ENCODE measurements around the gene LRP10.

DNA sequence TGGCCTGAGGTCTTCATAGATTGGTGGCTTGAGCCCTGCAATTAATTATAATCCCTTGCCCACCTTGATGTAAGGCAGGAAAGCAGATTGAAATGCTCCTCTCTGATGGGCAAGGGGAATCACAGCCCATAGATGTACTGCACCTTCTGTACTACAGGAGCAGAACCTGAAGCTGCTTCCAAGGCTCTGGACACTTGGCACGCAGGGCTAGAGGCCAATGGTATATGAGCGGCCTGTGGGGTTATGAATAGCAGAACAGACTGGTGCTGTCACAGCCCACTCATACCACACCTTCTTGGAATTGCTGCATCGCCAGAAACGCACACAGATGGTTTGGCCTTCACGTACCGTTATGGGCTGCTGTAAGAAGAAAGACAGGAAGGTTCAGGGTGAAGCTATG, 49.2 kb downstream of the LRP10 start:
- TF ChIP-seq CTCF (conservative IDR thresholded peaks at IDR 0.05; ENCODE audit: low read depth, low read length) (no peak), EZH2 (IDR thresholded peaks at IDR 0.05; ENCODE audit: borderline replicate concordance, low read depth, low read length, poor library complexity, severe bottlenecking) (no peak)
